Neuron (in vitro differentiated cells): Measurements from ENCODE around the gene RFX2.

Source experiments
- H2AFZ ChIP-seq: one replicate; pipeline ENCODE4 v1.6.1; 2013; ENCODE audit warnings: low read depth, mild to moderate bottlenecking, inconsistent platforms, low read length, moderate library complexity
- H3K27me3 ChIP-seq: one replicate; pipeline ENCODE4 v1.6.1; 2013; ENCODE audit warnings: low read length; ENCODE audit not compliant: insufficient read depth
- H3K36me3 ChIP-seq: one replicate; pipeline ENCODE4 v1.6.1; 2013; ENCODE audit warnings: low read length; ENCODE audit not compliant: insufficient read depth
- H3K4me1 ChIP-seq: one replicate; pipeline ENCODE4 v1.6.1; 2013; ENCODE audit warnings: low read length; ENCODE audit not compliant: insufficient read depth
- H3K4me3 ChIP-seq: 2 replicates; pipeline ENCODE4 v1.5.1; 2013; ENCODE audit warnings: mild to moderate bottlenecking, low read length, moderate library complexity
- H3K9me3 ChIP-seq: one replicate; pipeline ENCODE4 v1.6.1; 2013; ENCODE audit warnings: low read length

The RFX2 gene

DNA sequence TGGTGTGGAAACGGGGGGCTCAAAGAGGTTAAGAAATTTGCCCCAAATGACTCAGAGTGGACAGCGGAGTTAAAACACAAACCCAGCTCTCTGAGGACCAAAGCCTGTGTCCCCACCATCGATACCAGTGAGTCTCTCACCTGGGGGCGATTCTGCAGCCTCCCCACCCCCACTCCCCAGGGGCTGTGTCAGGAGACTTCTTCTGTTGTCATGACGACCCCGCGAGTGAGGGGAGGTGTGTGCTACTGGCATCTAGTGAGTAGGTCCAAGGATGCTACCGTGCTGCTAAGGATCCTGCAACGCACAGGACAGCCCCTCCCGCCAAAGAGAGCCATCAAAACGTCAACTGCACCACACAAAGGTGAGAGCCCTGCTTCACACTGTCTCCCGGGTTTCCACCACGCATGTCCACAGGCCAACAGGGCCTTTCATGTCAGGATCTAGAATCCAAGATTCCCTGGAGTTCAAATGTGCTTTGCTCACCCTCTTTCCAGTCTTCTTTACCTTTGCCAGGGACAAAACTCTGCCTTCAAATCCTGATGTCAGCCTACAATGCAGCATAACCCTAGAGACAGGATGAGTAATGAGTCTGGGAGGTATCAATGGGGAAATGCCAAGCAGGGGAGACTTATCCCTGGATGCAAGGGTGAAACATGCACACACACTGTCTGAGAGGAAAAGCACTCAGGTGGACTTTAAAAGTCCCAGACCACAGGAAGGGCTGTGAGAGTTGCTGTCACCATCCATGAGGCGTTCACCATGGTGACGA, 136.2 kb downstream of the RFX2 start:
- Histone ChIP-seq H3K4me1 (peaks cover 32% of the 10 kb centered on the region), H3K27me3 (no peaks in the 10 kb centered on the region), H3K36me3 (peaks cover 28% of the 10 kb centered on the region), H2AFZ (no peak overlapping the region), H3K9me3 (no peaks in the 10 kb centered on the region), H3K4me3 (no peak overlapping the region)

DNA sequence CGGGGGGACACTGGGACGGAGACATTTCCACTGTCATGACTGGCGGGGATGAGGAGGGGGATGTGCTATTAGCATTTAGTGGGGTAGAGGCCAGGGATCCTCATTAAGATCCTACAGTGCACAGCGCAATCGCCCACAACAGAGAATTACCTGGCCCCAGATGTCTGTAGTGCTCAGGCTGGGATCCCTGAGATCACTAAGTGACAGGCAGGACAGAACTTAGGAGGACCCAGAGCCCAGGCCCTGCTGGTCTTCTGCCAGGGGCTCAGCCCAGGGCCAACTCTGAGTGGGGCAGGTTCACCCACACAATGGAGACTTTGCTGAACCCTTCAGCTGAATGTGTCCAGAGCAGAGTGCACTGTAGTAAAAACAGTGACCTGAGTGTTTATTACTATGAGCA, 136.9 kb downstream of the RFX2 start:
- H3K27me3 ChIP-seq: no peaks in the 10 kb centered on the region
- H3K4me1 ChIP-seq: peaks cover 28% of the 10 kb centered on the region
- H3K36me3 ChIP-seq: peaks cover 28% of the 10 kb centered on the region
- no peaks in the 10 kb centered on the region for H3K9me3 ChIP-seq
- H2AFZ ChIP-seq: no peak overlapping the region
- no peak overlapping the region for H3K4me3 ChIP-seq

DNA sequence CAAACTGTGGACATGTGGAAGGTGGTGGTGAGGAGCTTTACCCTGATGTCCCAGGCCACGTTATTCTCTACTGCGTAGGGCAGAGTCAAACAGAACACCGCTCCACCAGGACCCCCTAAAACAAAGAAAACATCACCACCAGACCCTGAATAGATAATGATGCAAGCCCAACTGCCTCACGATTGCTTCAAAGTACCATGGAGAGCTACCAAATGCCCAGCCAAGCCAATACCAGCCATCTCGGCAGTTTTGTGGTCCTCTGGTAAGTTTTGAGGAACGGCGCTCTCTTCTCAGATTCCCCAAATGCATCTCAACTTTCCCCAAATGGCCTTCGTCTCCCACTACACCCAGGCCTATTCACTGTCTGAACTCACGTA, 138.0 kb downstream of the RFX2 start:
- no peaks in the 10 kb centered on the region for H3K9me3 ChIP-seq
- no peak overlapping the region for H2AFZ ChIP-seq
- H3K4me1 ChIP-seq: peaks cover 36% of the 10 kb centered on the region
- H3K27me3 ChIP-seq: no peaks in the 10 kb centered on the region
- H3K4me3 ChIP-seq: no peak overlapping the region
- peaks cover 28% of the 10 kb centered on the region for H3K36me3 ChIP-seq

DNA sequence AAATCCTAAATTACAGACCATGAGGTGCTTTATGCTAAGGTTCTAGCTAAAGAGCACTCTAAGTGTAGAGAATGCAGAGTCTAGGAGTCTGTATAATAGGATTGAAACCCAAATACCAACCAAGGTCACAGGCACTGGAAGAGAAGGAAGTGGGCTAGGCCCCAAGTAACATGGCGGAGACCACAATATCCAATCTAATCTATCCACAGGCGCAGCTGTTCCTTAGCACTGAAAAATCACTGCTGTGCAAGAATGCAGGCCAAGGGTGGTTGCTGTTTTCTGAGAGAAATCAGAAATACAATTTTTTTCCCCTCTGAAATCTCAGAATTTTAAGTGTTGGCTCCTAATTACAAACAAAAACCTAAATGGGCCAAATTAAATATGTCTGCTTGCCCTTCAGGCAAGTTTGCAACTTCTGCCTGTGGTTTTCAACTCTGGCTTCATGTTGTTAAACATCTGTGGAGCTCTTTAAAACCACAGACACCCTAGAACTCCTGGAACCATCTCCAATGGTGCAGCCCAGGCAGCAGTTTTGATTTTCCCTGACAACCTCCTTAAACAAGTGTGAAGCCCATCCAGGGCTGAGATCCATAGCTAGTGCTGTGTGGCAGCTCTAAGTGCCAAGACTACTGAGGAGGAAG, 138.5 kb downstream of the RFX2 start:
- peaks cover 32% of the 10 kb centered on the region for H3K4me1 ChIP-seq
- H3K36me3 ChIP-seq: peaks cover 28% of the 10 kb centered on the region
- H2AFZ ChIP-seq: no peak overlapping the region

DNA sequence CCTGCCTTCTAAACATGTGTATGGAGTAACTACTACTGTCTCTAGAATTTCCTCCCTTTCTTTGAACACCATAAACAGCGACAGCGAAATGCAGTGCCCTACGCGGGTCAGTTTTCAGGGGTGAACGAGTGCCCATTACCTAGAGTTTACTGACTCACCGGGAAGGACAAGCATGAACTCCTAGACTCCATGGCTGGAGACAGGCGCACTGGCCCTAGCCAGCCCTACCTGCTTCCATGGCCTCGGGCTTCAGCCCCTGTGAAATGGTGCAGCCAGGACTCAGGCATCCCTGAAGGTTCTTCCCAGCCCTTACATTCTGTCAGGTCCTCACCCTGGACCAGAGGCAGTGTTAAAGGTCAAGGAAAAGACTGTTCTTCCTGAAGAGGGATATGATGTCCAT, 140.8 kb downstream of the RFX2 start:
- no peaks in the 10 kb centered on the region for H3K27me3 ChIP-seq
- peaks cover 18% of the 10 kb centered on the region for H3K36me3 ChIP-seq
- H3K4me1 ChIP-seq: peaks cover 18% of the 10 kb centered on the region
- no peak overlapping the region for H3K4me3 ChIP-seq
- no peak overlapping the region for H2AFZ ChIP-seq
- H3K9me3 ChIP-seq: no peaks in the 10 kb centered on the region

More for the DNA sequence above, 138.5 kb downstream of the RFX2 start:
- Histone ChIP-seq H3K4me3 (no peak overlapping the region), H3K27me3 (no peaks in the 10 kb centered on the region), H3K9me3 (no peaks in the 10 kb centered on the region)

DNA sequence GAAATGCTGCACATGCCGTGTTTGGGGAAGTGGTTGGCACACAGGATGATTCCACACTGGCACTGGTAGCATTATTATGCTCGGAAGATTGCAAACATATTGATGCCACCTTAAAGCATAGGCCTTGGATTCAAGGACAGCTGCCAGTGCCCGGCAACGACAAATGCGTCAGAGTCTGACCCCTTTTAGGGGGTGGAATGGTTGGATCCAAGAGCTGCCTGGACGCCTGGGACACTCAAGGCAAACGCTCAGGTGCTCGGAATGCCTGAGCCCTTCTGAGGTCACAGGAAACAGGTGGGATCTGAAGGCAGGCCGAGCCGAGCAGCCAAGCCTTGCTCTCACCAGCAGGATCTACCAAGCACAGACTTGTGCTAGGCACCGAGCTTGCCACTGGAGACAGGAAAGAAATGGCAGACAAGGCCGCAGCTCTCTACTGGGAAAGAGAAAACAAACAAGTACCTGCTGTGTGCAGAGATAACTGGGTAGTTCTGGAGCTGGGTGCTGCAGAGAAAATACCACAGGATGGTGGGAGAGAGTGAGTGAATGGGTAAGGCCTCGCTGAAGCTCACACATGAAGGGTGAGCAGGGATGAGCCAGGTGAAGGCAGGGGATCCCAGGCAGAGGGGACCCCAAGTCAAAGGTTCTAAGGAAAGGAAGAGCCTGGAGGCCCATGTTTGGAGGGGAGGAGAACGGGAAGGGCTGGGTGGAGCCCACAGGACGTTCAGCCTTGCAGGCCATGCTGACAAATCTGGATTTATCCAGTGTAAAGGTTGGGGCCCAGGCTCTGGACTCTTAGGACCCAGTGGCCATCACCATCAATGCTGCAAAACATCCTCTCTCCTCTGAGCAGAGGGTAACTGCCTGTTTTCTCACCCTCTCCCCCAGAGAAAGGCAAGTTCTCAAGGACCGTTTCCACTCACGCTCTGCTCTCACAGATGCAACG, 141.6 kb downstream of the RFX2 start:
- Histone ChIP-seq H3K36me3 (peaks cover 10% of the 10 kb centered on the region), H3K27me3 (no peaks in the 10 kb centered on the region), H3K4me1 (peaks cover 11% of the 10 kb centered on the region), H3K4me3 (no peak overlapping the region), H2AFZ (no peak overlapping the region), H3K9me3 (no peaks in the 10 kb centered on the region)

DNA sequence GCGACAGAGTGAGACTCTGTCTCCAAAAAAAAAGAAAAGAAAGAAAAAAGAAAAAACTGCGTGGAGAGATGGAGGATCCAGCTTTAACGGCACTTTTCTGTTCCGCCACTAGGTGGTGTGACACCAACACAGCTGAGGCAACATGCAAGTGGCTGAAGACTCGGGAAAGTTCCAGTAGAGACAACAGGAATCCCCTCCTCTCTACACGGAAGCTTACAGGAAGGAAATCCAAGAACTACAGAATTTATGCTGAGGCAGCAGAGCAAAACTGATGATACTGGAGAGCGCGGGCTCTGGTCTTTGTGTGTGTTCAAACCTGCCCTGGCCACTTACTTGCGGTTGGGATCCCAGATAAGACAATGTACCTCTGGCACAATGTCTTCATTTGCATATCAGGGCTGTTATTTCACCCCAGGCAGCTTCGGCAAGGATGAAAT, 142.3 kb downstream of the RFX2 start:
- Histone ChIP-seq H3K4me1 (peaks cover 11% of the 10 kb centered on the region), H3K9me3 (no peaks in the 10 kb centered on the region), H3K27me3 (no peaks in the 10 kb centered on the region), H2AFZ (no peak overlapping the region), H3K36me3 (peaks cover 10% of the 10 kb centered on the region), H3K4me3 (no peak overlapping the region)

DNA sequence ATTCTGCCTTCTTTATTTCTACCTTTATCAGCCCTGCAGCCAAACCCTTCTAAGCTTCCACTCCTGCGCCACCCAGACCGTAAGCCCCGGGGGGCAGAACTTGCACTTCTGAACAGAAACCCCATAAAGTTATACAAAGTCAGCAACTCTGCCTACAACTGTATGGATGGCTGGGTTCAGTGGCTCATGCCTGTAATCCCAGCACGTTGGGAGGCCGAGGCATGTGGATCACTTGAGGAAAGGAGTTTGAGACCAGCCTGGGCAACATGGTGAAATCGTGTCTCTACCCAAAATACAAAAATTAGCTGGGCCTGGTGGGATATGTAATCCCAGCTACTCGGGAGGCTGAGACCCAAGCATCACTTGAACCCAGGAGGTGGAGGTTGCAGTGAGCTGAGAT, 142.7 kb downstream of the RFX2 start:
- Histone ChIP-seq H3K4me1 (peaks cover 14% of the 10 kb centered on the region), H2AFZ (no peak overlapping the region), H3K27me3 (no peaks in the 10 kb centered on the region), H3K36me3 (peaks cover 10% of the 10 kb centered on the region), H3K4me3 (no peak overlapping the region), H3K9me3 (no peaks in the 10 kb centered on the region)

DNA sequence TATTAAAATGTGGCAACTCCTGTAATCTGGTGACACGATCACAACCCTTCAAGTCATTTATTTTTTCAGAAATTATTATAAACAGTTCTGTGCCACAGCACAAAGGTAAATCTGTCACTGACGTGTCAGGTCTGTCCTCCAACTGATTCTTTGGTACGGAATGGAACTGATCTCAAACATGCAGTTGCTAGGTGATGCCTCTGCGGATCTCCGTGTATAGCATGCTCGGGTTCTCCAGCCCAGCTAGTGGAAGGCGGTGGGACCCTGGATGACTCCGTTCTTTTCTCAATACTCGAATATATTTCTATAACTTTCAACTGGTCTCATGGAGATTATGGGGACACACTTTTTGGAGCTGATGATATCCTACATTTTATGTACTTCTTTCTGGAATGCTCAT, 143.4 kb downstream of the RFX2 start:
- Histone ChIP-seq H3K27me3 (no peaks in the 10 kb centered on the region), H3K36me3 (peaks cover 10% of the 10 kb centered on the region), H3K9me3 (no peaks in the 10 kb centered on the region), H3K4me1 (peaks cover 14% of the 10 kb centered on the region), H2AFZ (no peak overlapping the region), H3K4me3 (no peak overlapping the region)

DNA sequence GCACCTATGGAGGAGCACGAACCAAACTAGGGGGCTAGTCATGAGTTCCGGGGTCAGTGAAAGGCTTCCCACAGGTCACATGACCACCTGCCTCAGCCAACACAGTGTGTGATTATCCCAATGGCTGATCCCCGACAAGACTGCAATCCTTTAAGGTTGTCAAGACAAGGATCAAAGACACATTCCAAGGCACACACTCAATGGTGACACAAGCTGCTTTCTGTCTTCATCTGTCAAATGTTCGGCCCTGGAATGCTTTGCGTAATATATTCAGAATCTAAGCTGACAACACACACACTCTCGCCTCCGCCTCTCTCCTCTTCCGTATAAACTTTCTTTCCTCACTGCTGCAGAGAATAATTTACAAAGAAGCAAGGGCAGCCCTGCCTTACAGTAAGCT, 144.1 kb downstream of the RFX2 start:
- Histone ChIP-seq H3K27me3 (no peaks in the 10 kb centered on the region), H3K4me1 (peaks cover 14% of the 10 kb centered on the region), H3K36me3 (peaks cover 10% of the 10 kb centered on the region), H3K4me3 (no peak overlapping the region), H2AFZ (no peak overlapping the region), H3K9me3 (no peaks in the 10 kb centered on the region)

DNA sequence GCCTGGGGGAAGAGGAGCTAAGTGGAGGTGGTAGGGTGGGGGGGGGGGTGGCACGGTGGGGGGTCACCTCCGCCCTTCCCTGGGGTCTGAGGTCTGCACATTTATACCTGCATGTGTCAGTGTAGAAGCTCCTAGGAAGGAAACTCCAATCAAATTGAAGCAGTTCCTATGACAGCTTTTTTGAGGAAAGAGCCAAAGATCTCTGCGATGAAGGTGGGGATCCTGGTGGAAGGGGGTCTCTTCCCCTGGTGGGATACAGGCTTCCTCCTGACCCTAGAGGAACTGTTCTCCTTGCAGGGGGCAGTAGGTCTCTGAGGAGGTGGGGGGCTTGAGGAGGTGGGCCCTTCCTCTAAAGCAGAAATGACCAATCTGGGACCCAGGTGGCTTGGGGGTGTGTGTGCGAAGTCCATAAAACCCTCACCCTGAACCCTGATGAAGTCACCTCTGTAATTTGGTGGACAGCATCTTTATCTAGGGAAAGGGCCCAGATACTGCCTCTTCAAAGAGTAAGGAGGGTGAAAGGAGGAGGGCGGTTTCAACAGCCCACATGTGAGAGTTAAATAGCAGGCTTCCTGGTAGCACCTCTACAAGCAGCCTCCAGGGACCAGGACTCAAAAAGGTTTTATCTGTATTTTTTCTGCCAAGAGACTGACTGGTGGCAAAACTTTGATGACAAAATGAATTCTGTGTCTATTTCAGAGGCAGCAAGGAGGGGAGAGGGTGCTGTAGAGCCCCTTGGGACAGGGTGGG, 145.3 kb downstream of the RFX2 start:
- no peak overlapping the region for H3K4me3 ChIP-seq
- peaks cover 23% of the 10 kb centered on the region for H3K4me1 ChIP-seq
- no peaks in the 10 kb centered on the region for H3K9me3 ChIP-seq
- no peaks in the 10 kb centered on the region for H3K27me3 ChIP-seq
- peaks cover 8% of the 10 kb centered on the region for H3K36me3 ChIP-seq
- H2AFZ ChIP-seq: no peak overlapping the region

DNA sequence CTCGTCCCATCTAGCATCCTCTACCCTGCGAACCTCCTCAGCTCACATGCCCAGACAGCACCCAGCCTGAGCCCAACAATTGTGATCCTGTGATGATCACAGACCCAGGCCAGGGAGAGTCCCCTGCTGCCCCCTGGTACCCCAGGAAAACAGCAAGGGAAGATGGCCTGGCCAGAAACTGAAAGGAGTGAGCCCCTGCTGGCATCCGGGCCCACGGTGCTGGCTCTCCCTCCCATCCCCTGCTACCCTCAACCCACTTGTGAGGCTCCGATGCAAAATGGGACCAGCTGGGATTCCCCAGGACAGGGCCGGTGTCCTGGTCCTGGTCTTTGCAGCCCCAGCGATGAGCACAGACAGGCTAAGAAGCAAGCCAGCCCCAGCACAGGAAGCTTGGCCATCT, 146.4 kb downstream of the RFX2 start:
- Histone ChIP-seq H2AFZ (no peak overlapping the region), H3K4me1 (peaks cover 25% of the 10 kb centered on the region), H3K4me3 (no peak overlapping the region), H3K9me3 (no peaks in the 10 kb centered on the region), H3K27me3 (no peaks in the 10 kb centered on the region), H3K36me3 (peaks cover 8% of the 10 kb centered on the region)
